B cell (primary cell): ENCODE data around the gene ANKS1A.

ENCODE experiments used
- EZH2 ChIP-seq: IDR thresholded peaks from 2 replicates; pipeline ENCODE4 v1.6.1; 2012; ENCODE audit warnings: borderline replicate concordance, low read depth, mild to moderate bottlenecking, moderate library complexity, low read length; ENCODE audit not compliant: insufficient read depth, poor library complexity, severe bottlenecking
- TF ChIP-seq, protein P1 (sequence below): fragments of 200-600 bp; IDR thresholded peaks from one replicate; pipeline ENCODE4 v1.8.0; 2022; ENCODE audit warnings: antibody characterized with exemption, mild to moderate bottlenecking

GRCh38 chr6:34929241-34929978 is 40.4 kb downstream of the ANKS1A start:
- TF ChIP-seq, protein P1, sequence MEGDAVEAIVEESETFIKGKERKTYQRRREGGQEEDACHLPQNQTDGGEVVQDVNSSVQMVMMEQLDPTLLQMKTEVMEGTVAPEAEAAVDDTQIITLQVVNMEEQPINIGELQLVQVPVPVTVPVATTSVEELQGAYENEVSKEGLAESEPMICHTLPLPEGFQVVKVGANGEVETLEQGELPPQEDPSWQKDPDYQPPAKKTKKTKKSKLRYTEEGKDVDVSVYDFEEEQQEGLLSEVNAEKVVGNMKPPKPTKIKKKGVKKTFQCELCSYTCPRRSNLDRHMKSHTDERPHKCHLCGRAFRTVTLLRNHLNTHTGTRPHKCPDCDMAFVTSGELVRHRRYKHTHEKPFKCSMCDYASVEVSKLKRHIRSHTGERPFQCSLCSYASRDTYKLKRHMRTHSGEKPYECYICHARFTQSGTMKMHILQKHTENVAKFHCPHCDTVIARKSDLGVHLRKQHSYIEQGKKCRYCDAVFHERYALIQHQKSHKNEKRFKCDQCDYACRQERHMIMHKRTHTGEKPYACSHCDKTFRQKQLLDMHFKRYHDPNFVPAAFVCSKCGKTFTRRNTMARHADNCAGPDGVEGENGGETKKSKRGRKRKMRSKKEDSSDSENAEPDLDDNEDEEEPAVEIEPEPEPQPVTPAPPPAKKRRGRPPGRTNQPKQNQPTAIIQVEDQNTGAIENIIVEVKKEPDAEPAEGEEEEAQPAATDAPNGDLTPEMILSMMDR: no peak
- no peak for TF ChIP-seq EZH2
